Heart left ventricle (tissue), 13 donors: ENCODE measurements around the gene ROBO1.

Experiments
- POLR2A ChIP-seq, 2 donors: fragments of 450-650 bp; IDR thresholded peaks; one replicate each; pipeline ENCODE4 v1.6.1; 2017; ENCODE audit warnings: antibody characterized with exemption in 2 of 2, mild to moderate bottlenecking in 2 of 2, moderate library complexity in 2 of 2
- TF ChIP-seq, protein P1 (sequence below), 12 donors: fragments of 200-600 bp; sonication (generic) in 4 of 12; IDR thresholded peaks; one replicate each; pipeline versions ENCODE4 v1.5.0 to v1.8.0; 2018 to 2022; ENCODE audit warnings: antibody characterized with exemption in 12 of 12, mild to moderate bottlenecking in 5 of 12
- donor health status: ischemic (EF 13 %, LVEDD 7.1; RV severe dilation, severe dysfunction).
- donor health status: DM: no; HTN: yes; CAD: no.
- donor health status: DM: no; HTN: no; CAD: no.
- donor health status: ischemic (EF 25% LVEDD 6.9; RV normal size, moderate dysfunction).
- donor health status: ischemic (EF 25% LVEDD 5.7; RV mildly dilated, moderate dysfunction).
- donor health status: ischemic (EF 35%, LVEDD 5.7; RV mildly dilated, moderate dysfunction).
- donor health status: nonischemic (EF 11% LVEDD 7.7; RV severe dilation, severe dysfunction).
- donor health status: DM: yes; HTN: yes; CAD: no.
- donor health status: PGD.
- donor health status: ischemic (EF 29% LVEDD 5.4; RV normal size, mild dysfunction).
- donor health status: nonischemic (EF 23%, LVEDD 6.1; RV moderate dilation, normal function).

- TF ChIP-seq, protein P1, sequence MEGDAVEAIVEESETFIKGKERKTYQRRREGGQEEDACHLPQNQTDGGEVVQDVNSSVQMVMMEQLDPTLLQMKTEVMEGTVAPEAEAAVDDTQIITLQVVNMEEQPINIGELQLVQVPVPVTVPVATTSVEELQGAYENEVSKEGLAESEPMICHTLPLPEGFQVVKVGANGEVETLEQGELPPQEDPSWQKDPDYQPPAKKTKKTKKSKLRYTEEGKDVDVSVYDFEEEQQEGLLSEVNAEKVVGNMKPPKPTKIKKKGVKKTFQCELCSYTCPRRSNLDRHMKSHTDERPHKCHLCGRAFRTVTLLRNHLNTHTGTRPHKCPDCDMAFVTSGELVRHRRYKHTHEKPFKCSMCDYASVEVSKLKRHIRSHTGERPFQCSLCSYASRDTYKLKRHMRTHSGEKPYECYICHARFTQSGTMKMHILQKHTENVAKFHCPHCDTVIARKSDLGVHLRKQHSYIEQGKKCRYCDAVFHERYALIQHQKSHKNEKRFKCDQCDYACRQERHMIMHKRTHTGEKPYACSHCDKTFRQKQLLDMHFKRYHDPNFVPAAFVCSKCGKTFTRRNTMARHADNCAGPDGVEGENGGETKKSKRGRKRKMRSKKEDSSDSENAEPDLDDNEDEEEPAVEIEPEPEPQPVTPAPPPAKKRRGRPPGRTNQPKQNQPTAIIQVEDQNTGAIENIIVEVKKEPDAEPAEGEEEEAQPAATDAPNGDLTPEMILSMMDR (IDR thresholded peaks at IDR 0.05), result no peak
- TF ChIP-seq POLR2A (IDR thresholded peaks at IDR 0.05), result no peak
Observed at GRCh38 chr3:78799681-78800080, 968.1 kb downstream of the ROBO1 start.
